H1 (cell line): ENCODE measurements around the gene ZNF423.

Experiments used
- GABPA ChIP-seq: IDR thresholded peaks from 2 replicates; pipeline ENCODE4 v1.6.1; 2011; ENCODE audit warnings: mild to moderate bottlenecking, low read length, moderate library complexity, borderline replicate concordance; ENCODE audit not compliant: insufficient read depth
- HDAC6 ChIP-seq: IDR thresholded peaks from one replicate; pipeline ENCODE4 v1.7.1; 2012; ENCODE audit warnings: low read depth, mild to moderate bottlenecking, inconsistent platforms, low read length, moderate library complexity
- KDM4A ChIP-seq: IDR thresholded peaks from one replicate; pipeline ENCODE4 v1.7.1; 2012; ENCODE audit warnings: low read depth, mild to moderate bottlenecking, moderate library complexity, low read length, inconsistent platforms; ENCODE audit not compliant: severe bottlenecking
- MAX ChIP-seq: IDR thresholded peaks from 2 replicates; pipeline ENCODE4 v1.6.1; 2012; ENCODE audit warnings: inconsistent platforms
- POLR2A ChIP-seq, 2 experiments: IDR thresholded peaks; 1 replicate in 1 of 2; 2 replicates in 1 of 2; pipeline ENCODE4 v1.6.1; 2011; ENCODE audit warnings: low read depth in 2 of 2, low read length in 2 of 2, mild to moderate bottlenecking in 2 of 2; ENCODE audit errors: control extremely low read depth in 1 of 2
- POLR2AphosphoS5 ChIP-seq: IDR thresholded peaks from 2 replicates; pipeline ENCODE4 v1.6.1; 2011; ENCODE audit warnings: low read depth, low read length
- RAD21 ChIP-seq, 2 experiments: IDR thresholded peaks in 1 of 2; conservative IDR thresholded peaks in 1 of 2; 2 replicates each; pipeline ENCODE4 v1.6.1; 2011; ENCODE audit warnings: low read depth in 2 of 2, low read length in 2 of 2, improper control_type of control experiment in 1 of 2, inconsistent platforms in 1 of 2, mild to moderate bottlenecking in 1 of 2, moderate library complexity in 1 of 2
- TF ChIP-seq, protein P1 (sequence below), 3 experiments: IDR thresholded peaks; 1 replicate in 2 of 3; 2 replicates in 1 of 3; pipeline versions ENCODE4 v1.5.1 to v1.6.1; 2011; ENCODE audit warnings: low read length in 3 of 3, mild to moderate bottlenecking in 3 of 3, inconsistent platforms in 2 of 3, low read depth in 1 of 3, moderate library complexity in 1 of 3; ENCODE audit not compliant: insufficient read depth in 1 of 3; ENCODE audit errors: control extremely low read depth in 1 of 3

GRCh38 chr16:49733313-49734009 lies 122.5 kb downstream of the ZNF423 start:
- TF ChIP-seq, protein P1, sequence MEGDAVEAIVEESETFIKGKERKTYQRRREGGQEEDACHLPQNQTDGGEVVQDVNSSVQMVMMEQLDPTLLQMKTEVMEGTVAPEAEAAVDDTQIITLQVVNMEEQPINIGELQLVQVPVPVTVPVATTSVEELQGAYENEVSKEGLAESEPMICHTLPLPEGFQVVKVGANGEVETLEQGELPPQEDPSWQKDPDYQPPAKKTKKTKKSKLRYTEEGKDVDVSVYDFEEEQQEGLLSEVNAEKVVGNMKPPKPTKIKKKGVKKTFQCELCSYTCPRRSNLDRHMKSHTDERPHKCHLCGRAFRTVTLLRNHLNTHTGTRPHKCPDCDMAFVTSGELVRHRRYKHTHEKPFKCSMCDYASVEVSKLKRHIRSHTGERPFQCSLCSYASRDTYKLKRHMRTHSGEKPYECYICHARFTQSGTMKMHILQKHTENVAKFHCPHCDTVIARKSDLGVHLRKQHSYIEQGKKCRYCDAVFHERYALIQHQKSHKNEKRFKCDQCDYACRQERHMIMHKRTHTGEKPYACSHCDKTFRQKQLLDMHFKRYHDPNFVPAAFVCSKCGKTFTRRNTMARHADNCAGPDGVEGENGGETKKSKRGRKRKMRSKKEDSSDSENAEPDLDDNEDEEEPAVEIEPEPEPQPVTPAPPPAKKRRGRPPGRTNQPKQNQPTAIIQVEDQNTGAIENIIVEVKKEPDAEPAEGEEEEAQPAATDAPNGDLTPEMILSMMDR (IDR thresholded peaks at IDR 0.05; ENCODE audit: control extremely low read depth in 1 of 3, insufficient read depth in 1 of 3, low read depth in 1 of 3, low read length in 3 of 3): no peak
- TF ChIP-seq POLR2A (IDR thresholded peaks at IDR 0.05; ENCODE audit: control extremely low read depth in 1 of 2, low read depth in 2 of 2, low read length in 2 of 2) (no peak), POLR2AphosphoS5 (no peak), RAD21 (IDR thresholded peaks at IDR 0.05 in 1 of 2, conservative IDR thresholded peaks at IDR 0.05 in 1 of 2; ENCODE audit: low read depth in 2 of 2, low read length in 2 of 2) (no peak), GABPA (no peak), HDAC6 (no peak), MAX (no peak), KDM4A (no peak)
